Measurements from ENCODE around the gene SGPL1. TPM values are rescaled to one million over a fixed set of nuclear protein-coding genes. Genes with fewer than 3 reads are reported as not detected.
A peak's percentile ranks its signal among the peaks of the same experiment; 100 is the strongest.

The SGPL1 gene
- total RNA-seq, 4 donors from 2014 or later, result 34.2 to 47.1 (median 43.1) TPM

DNA sequence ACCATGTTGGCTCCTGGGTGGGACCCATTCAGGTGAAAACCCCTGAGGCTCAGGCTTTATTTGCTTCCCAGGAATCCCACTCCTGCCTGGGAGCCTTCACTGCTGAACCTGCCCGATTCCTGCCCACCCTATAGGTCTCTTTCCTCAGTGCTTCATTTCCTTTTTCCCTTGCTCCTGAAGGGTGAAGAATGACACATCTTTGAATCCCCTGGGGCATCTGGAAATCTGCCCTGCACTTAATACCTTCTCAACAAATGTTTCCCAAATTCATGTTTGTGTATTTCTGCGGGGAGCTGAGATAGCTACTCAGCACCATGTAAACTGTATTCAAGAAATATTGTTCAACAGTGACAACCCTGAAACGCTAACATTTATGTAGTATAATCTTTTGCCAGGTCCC is 82.9 kb downstream of the SGPL1 start:
- H3K4me3 ChIP-seq, result no peak overlapping the region
- no peak for DNase-seq
- H3K4me1 ChIP-seq, result peaks cover 0 to 14% (median 0%) of the 10 kb centered on the region in 3 donors
- intact Hi-C loops (cut with DNase I), result no loop called here
- TF ChIP-seq POLR2A (IDR thresholded peaks at IDR 0.05), result no peak
- TF ChIP-seq, protein P1, sequence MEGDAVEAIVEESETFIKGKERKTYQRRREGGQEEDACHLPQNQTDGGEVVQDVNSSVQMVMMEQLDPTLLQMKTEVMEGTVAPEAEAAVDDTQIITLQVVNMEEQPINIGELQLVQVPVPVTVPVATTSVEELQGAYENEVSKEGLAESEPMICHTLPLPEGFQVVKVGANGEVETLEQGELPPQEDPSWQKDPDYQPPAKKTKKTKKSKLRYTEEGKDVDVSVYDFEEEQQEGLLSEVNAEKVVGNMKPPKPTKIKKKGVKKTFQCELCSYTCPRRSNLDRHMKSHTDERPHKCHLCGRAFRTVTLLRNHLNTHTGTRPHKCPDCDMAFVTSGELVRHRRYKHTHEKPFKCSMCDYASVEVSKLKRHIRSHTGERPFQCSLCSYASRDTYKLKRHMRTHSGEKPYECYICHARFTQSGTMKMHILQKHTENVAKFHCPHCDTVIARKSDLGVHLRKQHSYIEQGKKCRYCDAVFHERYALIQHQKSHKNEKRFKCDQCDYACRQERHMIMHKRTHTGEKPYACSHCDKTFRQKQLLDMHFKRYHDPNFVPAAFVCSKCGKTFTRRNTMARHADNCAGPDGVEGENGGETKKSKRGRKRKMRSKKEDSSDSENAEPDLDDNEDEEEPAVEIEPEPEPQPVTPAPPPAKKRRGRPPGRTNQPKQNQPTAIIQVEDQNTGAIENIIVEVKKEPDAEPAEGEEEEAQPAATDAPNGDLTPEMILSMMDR (IDR thresholded peaks at IDR 0.05), result no peak
- whole genome bisulfite sequencing, 2 donors, result 36 to 57% methylated on average over 3 of the region's 3 CpGs
- no peaks in the 10 kb centered on the region for H3K9me3 ChIP-seq
- H3K27ac ChIP-seq, result no peak overlapping the region
- no peaks in the 10 kb centered on the region for H3K27me3 ChIP-seq
- no peaks in the 10 kb centered on the region for H3K36me3 ChIP-seq

- no peak for TF ChIP-seq POLR2A (IDR thresholded peaks at IDR 0.05)
- TF ChIP-seq, protein P1 (IDR thresholded peaks at IDR 0.05), result no peak
- Histone ChIP-seq H3K4me3 (no peak overlapping the region), H3K36me3 (no peaks in the 10 kb centered on the region), H3K27ac (no peak overlapping the region), H3K4me1 (peaks cover 0 to 14% (median 0%) of the 10 kb centered on the region in 3 donors), H3K27me3 (no peaks in the 10 kb centered on the region), H3K9me3 (no peaks in the 10 kb centered on the region)
- no peak for DNase-seq
- WGBS, 2 donors, result 50 to 72% methylated on average over 4 of the region's 4 CpGs
- intact Hi-C loops (cut with DNase I), result no loop called here
Observed at GRCh38 chr10:70899096-70899495, 83.3 kb downstream of the SGPL1 start.

DNA sequence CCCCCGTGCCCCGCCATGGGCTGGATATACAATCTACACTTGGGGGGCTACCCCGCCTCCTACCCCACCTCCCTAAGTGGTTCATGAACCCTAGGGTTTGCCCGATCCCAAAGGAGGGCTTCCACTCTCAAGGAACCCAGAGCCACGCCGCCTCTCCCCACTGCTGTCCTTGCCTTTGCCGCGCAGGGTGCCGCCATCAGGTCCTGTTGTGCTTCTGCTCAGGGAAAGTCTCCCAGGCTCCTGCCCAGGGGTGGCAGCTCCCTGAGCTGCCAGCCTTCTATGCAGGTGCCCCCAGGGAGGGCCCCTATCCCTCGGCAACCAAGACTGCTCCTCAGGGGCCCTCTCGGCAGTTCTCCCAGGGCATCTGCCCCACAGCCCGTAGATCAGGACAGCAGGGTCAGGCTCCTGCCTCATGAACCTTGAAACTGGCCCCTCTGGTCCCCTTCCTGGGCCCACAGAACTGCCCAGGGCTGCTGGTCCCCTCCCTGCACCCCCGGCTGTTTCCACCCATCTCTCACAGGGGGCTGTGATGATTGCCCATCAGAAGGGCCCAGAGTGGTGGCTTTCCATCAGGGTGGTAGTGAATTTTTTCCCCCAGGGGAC is 85.6 kb downstream of the SGPL1 start:
- intact Hi-C loops (cut with DNase I), result no loop called here
- Histone ChIP-seq H3K27me3 (no peaks in the 10 kb centered on the region), H3K9me3 (no peaks in the 10 kb centered on the region), H3K4me3 (no peak overlapping the region), H3K27ac (no peak overlapping the region), H3K36me3 (no peaks in the 10 kb centered on the region), H3K4me1 (peaks cover 0 to 14% (median 0%) of the 10 kb centered on the region in 3 donors)
- 82 to 97% methylated on average over 6 to 9 of the region's 13 CpGs for WGBS, 2 donors
- DNase-seq, result no peak
- no peak for TF ChIP-seq POLR2A (IDR thresholded peaks at IDR 0.05)
- TF ChIP-seq, protein P1 (IDR thresholded peaks at IDR 0.05), result no peak

DNA sequence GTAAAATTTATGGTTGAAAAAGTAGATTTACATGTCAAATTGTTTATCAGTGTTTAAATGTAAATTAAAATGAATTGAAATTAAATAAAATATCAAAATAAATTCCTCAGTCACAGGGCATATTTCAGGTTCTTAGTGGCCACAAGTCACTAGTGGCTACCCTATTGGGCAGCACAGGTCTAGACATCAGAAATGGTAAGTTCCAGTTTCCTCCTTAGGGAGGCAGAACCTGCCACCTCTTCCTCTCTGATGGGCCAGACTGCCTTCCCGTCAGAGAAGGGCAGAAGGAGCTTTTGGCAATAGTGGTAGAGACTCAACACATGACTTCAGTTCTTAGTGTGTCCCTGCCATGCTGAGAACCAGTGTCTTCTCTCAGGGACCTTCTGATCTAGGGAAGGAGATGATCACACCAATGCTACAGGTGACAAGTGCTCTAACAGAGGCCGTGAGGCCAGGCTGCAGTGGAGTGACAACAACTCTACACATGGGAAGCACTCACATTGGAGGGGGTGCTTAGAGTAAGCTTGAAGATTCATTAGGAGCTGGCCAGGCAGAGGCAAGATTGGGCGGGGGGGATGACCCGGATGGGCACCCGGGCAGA is 87.0 kb downstream of the SGPL1 start:
- H3K4me3 ChIP-seq, result no peak overlapping the region
- peaks cover 0 to 20% (median 0%) of the 10 kb centered on the region in 3 donors for H3K4me1 ChIP-seq
- WGBS, 2 donors, result 40 to 78% methylated on average over 4 of the region's 5 CpGs
- no peaks in the 10 kb centered on the region for H3K27me3 ChIP-seq
- H3K9me3 ChIP-seq, result no peaks in the 10 kb centered on the region
- no peak overlapping the region for H3K27ac ChIP-seq
- no peaks in the 10 kb centered on the region for H3K36me3 ChIP-seq
- intact Hi-C loops (cut with DNase I), result no loop called here
- TF ChIP-seq POLR2A (IDR thresholded peaks at IDR 0.05), result no peak
- TF ChIP-seq, protein P1 (IDR thresholded peaks at IDR 0.05), result no peak
- no peak for DNase-seq

- TF ChIP-seq POLR2A (IDR thresholded peaks at IDR 0.05), result no peak
- TF ChIP-seq, protein P1 (IDR thresholded peaks at IDR 0.05), result peak; percentile 32 to 88 (median 79)
- Histone ChIP-seq H3K27ac (no peak overlapping the region), H3K9me3 (no peaks in the 10 kb centered on the region), H3K4me3 (no peak overlapping the region), H3K36me3 (no peaks in the 10 kb centered on the region), H3K4me1 (peaks cover 0 to 21% (median 0%) of the 10 kb centered on the region in 3 donors), H3K27me3 (no peaks in the 10 kb centered on the region)
- DNase-seq, result no peak
- intact Hi-C loops (cut with DNase I), result no loop called here
- WGBS, 2 donors, result 40 to 53% methylated on average over 1 to 11 of the region's 14 CpGs
Observed at GRCh38 chr10:70903262-70903921, 87.6 kb downstream of the SGPL1 start.

All from esophagus squamous epithelium (tissue), 5 donors.